ENCODE results near the gene PPP1R13B. TPM values are rescaled to one million over a fixed set of nuclear protein-coding genes. Genes with fewer than 3 reads are reported as not detected.

PPP1R13B gene
- total and polyA plus RNA-seq, 2 experiments from 2014 or later, result 2.0 to 8.5 TPM

DNA sequence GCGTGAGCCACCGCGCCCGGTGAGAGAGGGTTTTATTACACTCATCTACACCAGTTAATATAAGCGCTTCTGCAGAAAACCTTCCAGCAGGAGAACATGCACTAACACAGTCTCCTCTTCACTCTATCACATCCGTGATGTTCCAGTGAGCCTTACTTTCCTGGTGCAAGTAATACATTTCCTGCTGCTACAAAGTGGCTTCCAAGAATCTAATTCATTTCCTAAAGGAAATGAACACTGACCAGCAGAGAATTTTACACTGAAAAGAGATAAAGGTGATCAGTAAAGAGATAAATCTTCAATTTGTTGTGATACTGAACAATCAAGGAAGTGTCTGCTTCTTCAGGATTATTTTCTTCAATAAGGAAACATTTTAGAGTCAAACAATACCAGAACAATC is 92.3 kb downstream of the PPP1R13B start (continued):
- no peak for TF ChIP-seq POLR2AphosphoS5 (IDR thresholded peaks at IDR 0.05; ENCODE audit: low read depth)

- Histone ChIP-seq H3K79me2 (replicated peaks; ENCODE audit: insufficient read depth) (no peaks in the 10 kb centered on the region), H3K36me3 (ENCODE audit: insufficient read depth) (no peaks in the 10 kb centered on the region), H3K4me3 (no peak overlapping the region), H2AFZ (no peak overlapping the region), H3K4me2 (no peak overlapping the region), H3K27ac (ENCODE audit: low read depth) (no peak overlapping the region), H3K27me3 (ENCODE audit: insufficient read depth) (no peaks in the 10 kb centered on the region), H4K20me1 (replicated peaks; ENCODE audit: insufficient read depth) (no peaks in the 10 kb centered on the region), H3K9me2 (ENCODE audit: insufficient read depth) (no peaks in the 10 kb centered on the region), H3K4me1 (ENCODE audit: insufficient read depth) (no peaks in the 10 kb centered on the region), H3F3A (replicated peaks; ENCODE audit: low read depth) (0 out of 2 replicates have a peak, but pooled peaks cover 3% of the 10 kb centered on the region)
- no peak for ATAC-seq
- no peaks in the 10 kb centered on the region for H3K27me3 Mint-ChIP-seq (ENCODE audit: insufficient read depth, low read depth, poor library complexity)
- no peak overlapping the region for H3K27ac Mint-ChIP-seq
- H3K36me3 Mint-ChIP-seq (ENCODE audit: low read depth), result no peaks in the 10 kb centered on the region
- no peak overlapping the region for H3K4me3 Mint-ChIP-seq
- DNase-seq (ENCODE audit: low spot score), result no peak
- no peaks in the 10 kb centered on the region for H3K4me1 Mint-ChIP-seq
- TF ChIP-seq, protein P1, sequence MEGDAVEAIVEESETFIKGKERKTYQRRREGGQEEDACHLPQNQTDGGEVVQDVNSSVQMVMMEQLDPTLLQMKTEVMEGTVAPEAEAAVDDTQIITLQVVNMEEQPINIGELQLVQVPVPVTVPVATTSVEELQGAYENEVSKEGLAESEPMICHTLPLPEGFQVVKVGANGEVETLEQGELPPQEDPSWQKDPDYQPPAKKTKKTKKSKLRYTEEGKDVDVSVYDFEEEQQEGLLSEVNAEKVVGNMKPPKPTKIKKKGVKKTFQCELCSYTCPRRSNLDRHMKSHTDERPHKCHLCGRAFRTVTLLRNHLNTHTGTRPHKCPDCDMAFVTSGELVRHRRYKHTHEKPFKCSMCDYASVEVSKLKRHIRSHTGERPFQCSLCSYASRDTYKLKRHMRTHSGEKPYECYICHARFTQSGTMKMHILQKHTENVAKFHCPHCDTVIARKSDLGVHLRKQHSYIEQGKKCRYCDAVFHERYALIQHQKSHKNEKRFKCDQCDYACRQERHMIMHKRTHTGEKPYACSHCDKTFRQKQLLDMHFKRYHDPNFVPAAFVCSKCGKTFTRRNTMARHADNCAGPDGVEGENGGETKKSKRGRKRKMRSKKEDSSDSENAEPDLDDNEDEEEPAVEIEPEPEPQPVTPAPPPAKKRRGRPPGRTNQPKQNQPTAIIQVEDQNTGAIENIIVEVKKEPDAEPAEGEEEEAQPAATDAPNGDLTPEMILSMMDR (conservative IDR thresholded peaks at IDR 0.05; ENCODE audit: low read depth in 2 of 2), result no peak
- no peak for TF ChIP-seq JUNB (IDR thresholded peaks at IDR 0.05; ENCODE audit: unreplicated experiment)
- no peak for TF ChIP-seq POLR2AphosphoS5 (IDR thresholded peaks at IDR 0.05; ENCODE audit: low read depth)
- no peak for TF ChIP-seq ZNF462 (CRISPR knock-in tag; IDR thresholded peaks at IDR 0.05)
- TF ChIP-seq STAT1 (IDR thresholded peaks at IDR 0.05; ENCODE audit: unreplicated experiment), result no peak
- no peak for TF ChIP-seq ETS1 (IDR thresholded peaks at IDR 0.05)
- no peak for TF ChIP-seq NANOG (IDR thresholded peaks at IDR 0.05; ENCODE audit: borderline replicate concordance)
- TF ChIP-seq ZNF331 (CRISPR knock-in tag; IDR thresholded peaks at IDR 0.05; ENCODE audit: low read depth), result no peak
- no peak for TF ChIP-seq EZH2 (IDR thresholded peaks at IDR 0.05; ENCODE audit: low read depth, unreplicated experiment)
- H3K9me3 Mint-ChIP-seq, result no peaks in the 10 kb centered on the region
These were observed 93.6 kb downstream of the PPP1R13B start for GRCh38 chr14:103753774-103754173.

Measured in GM23338 (cell line).